ENCODE results near the gene ADORA2A. TPM values are rescaled to one million over a fixed set of nuclear protein-coding genes. Genes with fewer than 3 reads are reported as not detected.

ADORA2A gene
- total and polyA plus RNA-seq, 9 donors: 8.1 to 15.5 (median 11.3) TPM

DNA sequence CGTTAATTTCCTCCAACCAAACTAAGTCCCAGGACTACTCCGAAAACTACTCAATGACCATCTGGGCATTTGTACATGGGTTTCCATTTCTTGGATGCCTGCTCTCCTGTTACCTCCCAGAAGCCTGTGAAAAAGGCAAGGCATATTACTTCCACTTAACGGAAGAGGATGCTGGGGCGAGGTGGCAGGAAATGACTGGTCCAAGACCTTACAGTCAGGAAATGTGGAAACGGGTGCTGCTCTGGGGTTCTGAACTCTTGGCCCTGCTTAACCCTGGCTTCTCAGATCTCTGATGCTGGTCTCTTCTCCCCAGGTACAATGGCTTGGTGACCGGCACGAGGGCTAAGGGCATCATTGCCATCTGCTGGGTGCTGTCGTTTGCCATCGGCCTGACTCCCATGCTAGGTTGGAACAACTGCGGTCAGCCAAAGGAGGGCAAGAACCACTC lies 12.9 kb downstream of the ADORA2A start:
- 96% methylated on average over 9 of the region's 10 CpGs for WGBS (ENCODE audit: insufficient coverage)
- H3K4me1 ChIP-seq (ENCODE audit: control insufficient read depth, insufficient read depth, low read length): peaks cover 72% of the 10 kb centered on the region
- H3K36me3 ChIP-seq (ENCODE audit: control insufficient read depth, insufficient read depth, low read length): peaks cover 27% of the 10 kb centered on the region
- no peaks in the 10 kb centered on the region for H3K27me3 ChIP-seq (ENCODE audit: control insufficient read depth, insufficient read depth, low read length)
- no peaks in the 10 kb centered on the region for H3K9me3 ChIP-seq (replicated peaks; ENCODE audit: control insufficient read depth, low read depth, low read length)
- no peak for DNase-seq
- H3K4me3 ChIP-seq (ENCODE audit: low read length): no peak overlapping the region
- peak overlapping the region; percentile 42 for H3K27ac ChIP-seq (ENCODE audit: low read length)

DNA sequence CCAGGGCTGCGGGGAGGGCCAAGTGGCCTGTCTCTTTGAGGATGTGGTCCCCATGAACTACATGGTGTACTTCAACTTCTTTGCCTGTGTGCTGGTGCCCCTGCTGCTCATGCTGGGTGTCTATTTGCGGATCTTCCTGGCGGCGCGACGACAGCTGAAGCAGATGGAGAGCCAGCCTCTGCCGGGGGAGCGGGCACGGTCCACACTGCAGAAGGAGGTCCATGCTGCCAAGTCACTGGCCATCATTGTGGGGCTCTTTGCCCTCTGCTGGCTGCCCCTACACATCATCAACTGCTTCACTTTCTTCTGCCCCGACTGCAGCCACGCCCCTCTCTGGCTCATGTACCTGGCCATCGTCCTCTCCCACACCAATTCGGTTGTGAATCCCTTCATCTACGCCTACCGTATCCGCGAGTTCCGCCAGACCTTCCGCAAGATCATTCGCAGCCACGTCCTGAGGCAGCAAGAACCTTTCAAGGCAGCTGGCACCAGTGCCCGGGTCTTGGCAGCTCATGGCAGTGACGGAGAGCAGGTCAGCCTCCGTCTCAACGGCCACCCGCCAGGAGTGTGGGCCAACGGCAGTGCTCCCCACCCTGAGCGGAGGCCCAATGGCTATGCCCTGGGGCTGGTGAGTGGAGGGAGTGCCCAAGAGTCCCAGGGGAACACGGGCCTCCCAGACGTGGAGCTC lies 13.5 kb downstream of the ADORA2A start:
- Histone ChIP-seq H3K4me3 (ENCODE audit: low read length) (no peak overlapping the region), H3K27me3 (ENCODE audit: control insufficient read depth, insufficient read depth, low read length) (no peaks in the 10 kb centered on the region), H3K36me3 (ENCODE audit: control insufficient read depth, insufficient read depth, low read length) (peaks cover 27% of the 10 kb centered on the region), H3K27ac (ENCODE audit: low read length) (peak overlapping the region; percentile 42), H3K9me3 (replicated peaks; ENCODE audit: control insufficient read depth, low read depth, low read length) (no peaks in the 10 kb centered on the region), H3K4me1 (ENCODE audit: control insufficient read depth, insufficient read depth, low read length) (peaks cover 72% of the 10 kb centered on the region)
- WGBS (ENCODE audit: insufficient coverage): 89% methylated on average over 30 of the region's 30 CpGs
- DNase-seq: no peak

DNA sequence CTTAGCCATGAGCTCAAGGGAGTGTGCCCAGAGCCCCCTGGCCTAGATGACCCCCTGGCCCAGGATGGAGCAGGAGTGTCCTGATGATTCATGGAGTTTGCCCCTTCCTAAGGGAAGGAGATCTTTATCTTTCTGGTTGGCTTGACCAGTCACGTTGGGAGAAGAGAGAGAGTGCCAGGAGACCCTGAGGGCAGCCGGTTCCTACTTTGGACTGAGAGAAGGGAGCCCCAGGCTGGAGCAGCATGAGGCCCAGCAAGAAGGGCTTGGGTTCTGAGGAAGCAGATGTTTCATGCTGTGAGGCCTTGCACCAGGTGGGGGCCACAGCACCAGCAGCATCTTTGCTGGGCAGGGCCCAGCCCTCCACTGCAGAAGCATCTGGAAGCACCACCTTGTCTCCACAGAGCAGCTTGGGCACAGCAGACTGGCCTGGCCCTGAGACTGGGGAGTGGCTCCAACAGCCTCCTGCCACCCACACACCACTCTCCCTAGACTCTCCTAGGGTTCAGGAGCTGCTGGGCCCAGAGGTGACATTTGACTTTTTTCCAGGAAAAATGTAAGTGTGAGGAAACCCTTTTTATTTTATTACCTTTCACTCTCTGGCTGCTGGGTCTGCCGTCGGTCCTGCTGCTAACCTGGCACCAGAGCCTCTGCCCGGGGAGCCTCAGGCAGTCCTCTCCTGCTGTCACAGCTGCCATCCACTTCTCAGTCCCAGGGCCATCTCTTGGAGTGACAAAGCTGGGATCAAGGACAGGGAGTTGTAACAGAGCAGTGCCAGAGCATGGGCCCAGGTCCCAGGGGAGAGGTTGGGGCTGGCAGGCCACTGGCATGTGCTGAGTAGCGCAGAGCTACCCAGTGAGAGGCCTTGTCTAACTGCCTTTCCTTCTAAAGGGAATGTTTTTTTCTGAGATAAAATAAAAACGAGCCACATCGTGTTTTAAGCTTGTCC lies 14.3 kb downstream of the ADORA2A start:
- Histone ChIP-seq H3K36me3 (ENCODE audit: control insufficient read depth, insufficient read depth, low read length) (peaks cover 25% of the 10 kb centered on the region), H3K4me3 (ENCODE audit: low read length) (no peak overlapping the region), H3K27ac (ENCODE audit: low read length) (no peak overlapping the region), H3K9me3 (replicated peaks; ENCODE audit: control insufficient read depth, low read depth, low read length) (no peaks in the 10 kb centered on the region), H3K27me3 (ENCODE audit: control insufficient read depth, insufficient read depth, low read length) (peaks cover 3% of the 10 kb centered on the region), H3K4me1 (ENCODE audit: control insufficient read depth, insufficient read depth, low read length) (peaks cover 67% of the 10 kb centered on the region)
- WGBS (ENCODE audit: insufficient coverage): 89% methylated on average over 2 of the region's 8 CpGs
- DNase-seq: no peak

DNA sequence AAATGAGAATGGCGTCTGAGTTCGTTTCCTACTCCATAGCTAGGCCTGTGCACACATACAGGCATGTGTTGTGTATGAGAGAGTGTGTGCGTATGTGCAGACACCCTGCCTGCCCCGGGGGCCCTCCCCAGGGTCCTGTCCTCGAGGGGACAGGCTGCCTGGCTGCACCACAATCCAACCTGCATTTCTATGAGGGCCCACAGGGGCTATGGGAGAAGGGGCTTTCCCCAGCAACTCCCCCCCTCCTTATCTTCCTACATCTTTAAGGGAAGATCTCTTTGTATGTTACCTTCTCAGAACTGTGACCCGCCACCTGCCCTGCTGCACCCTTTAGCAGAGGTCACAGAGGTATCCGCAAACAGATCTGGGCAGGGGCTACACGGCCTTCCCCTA lies 14.9 kb downstream of the ADORA2A start:
- peaks cover 60% of the 10 kb centered on the region for H3K4me1 ChIP-seq (ENCODE audit: control insufficient read depth, insufficient read depth, low read length)
- no peak overlapping the region for H3K27ac ChIP-seq (ENCODE audit: low read length)
- WGBS (ENCODE audit: insufficient coverage): 100% methylated on average over 1 of the region's 8 CpGs

DNA sequence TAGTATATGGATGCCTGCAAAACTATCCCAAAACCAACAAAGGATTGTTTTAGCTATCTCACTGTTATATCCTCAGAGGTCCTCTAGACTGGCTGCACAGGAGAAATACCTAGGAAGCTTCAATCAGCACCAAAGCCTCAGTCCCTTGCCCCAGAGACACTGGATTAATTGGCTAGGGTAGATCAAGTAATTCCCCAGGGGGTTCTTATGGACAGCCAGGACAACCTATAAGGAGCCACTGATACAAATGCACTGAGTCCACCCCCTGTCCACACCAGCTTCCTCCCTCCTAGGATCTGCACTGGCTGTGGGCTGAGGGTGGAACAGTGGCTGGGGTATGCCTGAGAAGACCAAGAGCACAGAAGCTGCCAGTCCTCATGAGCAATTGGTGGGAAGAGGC lies 16.3 kb downstream of the ADORA2A start:
- H3K4me1 ChIP-seq (ENCODE audit: control insufficient read depth, insufficient read depth, low read length): peaks cover 53% of the 10 kb centered on the region
- H3K27me3 ChIP-seq (ENCODE audit: control insufficient read depth, insufficient read depth, low read length): peaks cover 3% of the 10 kb centered on the region
- no peaks in the 10 kb centered on the region for H3K9me3 ChIP-seq (replicated peaks; ENCODE audit: control insufficient read depth, low read depth, low read length)
- H3K36me3 ChIP-seq (ENCODE audit: control insufficient read depth, insufficient read depth, low read length): peaks cover 22% of the 10 kb centered on the region
- no peak overlapping the region for H3K4me3 ChIP-seq (ENCODE audit: low read length)
- no peak overlapping the region for H3K27ac ChIP-seq (ENCODE audit: low read length)
- DNase-seq: no peak

More for the DNA sequence above, 14.9 kb downstream of the ADORA2A start:
- peaks cover 22% of the 10 kb centered on the region for H3K36me3 ChIP-seq (ENCODE audit: control insufficient read depth, insufficient read depth, low read length)
- DNase-seq: no peak
- peaks cover 3% of the 10 kb centered on the region for H3K27me3 ChIP-seq (ENCODE audit: control insufficient read depth, insufficient read depth, low read length)
- H3K9me3 ChIP-seq (replicated peaks; ENCODE audit: control insufficient read depth, low read depth, low read length): no peaks in the 10 kb centered on the region
- no peak overlapping the region for H3K4me3 ChIP-seq (ENCODE audit: low read length)

DNA sequence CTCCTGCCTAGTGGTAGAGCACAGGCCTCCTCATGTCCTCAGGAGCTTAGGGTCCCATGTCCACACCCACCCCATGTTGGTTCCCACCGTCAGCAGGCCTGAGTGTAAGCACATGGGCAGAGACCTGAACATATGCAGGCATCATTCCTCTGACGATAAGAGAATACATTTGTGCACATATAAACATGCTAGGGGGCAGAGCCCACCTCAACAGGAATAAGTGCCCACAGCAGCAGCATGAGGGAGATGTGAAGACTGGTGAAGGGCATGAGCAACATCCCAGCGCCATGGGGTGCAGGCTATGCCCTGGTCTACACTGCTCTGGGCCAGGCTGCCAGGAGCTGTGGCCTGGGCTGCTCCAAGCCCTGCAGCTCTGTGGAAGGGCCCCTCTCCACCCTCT lies 16.9 kb downstream of the ADORA2A start:
- Histone ChIP-seq H3K36me3 (ENCODE audit: control insufficient read depth, insufficient read depth, low read length) (peaks cover 22% of the 10 kb centered on the region), H3K27me3 (ENCODE audit: control insufficient read depth, insufficient read depth, low read length) (peaks cover 3% of the 10 kb centered on the region), H3K4me1 (ENCODE audit: control insufficient read depth, insufficient read depth, low read length) (peaks cover 54% of the 10 kb centered on the region), H3K9me3 (replicated peaks; ENCODE audit: control insufficient read depth, low read depth, low read length) (no peaks in the 10 kb centered on the region), H3K27ac (ENCODE audit: low read length) (no peak overlapping the region), H3K4me3 (ENCODE audit: low read length) (no peak overlapping the region)
- no peak for DNase-seq
- WGBS (ENCODE audit: insufficient coverage): 100% methylated on average over 1 of the region's 3 CpGs

DNA sequence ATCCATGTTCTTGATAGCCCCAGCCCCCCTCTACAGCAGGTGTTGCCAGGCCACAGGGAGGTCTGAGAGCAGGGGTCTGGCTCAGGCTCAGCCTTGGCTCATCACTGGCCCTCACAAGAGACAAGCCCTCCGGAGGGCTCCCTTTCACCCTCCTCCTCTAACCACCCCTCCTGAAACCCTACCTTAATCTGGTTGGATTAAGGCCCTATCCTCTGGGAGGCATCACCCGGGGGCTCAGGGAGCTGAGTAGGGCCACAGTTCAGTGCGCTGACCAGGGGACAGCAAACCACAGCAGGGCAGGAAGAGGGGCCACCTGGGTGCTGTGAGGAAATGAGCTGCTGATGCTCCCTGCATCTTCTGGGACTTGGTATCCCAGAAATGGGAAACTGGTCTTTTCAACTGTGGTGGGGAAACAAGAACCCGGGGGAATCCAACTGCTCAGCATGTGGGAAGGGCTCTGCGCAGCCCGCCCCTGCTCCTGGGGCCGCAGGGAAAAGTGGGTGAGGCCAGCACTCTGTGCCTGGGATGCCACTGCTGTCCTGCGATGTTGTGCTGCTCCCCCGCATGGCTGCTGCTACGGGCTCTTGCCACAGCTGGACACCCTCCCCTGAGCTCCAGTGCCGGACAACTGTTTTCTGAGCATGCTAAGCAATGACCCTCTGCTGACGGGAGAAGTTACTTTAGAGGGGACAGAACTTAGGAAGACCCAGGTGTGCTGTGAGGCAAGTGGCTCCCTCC lies 17.5 kb downstream of the ADORA2A start:
- 56% methylated on average over 9 of the region's 12 CpGs for WGBS (ENCODE audit: insufficient coverage)
- Histone ChIP-seq H3K27ac (ENCODE audit: low read length) (no peak overlapping the region), H3K36me3 (ENCODE audit: control insufficient read depth, insufficient read depth, low read length) (peaks cover 22% of the 10 kb centered on the region), H3K27me3 (ENCODE audit: control insufficient read depth, insufficient read depth, low read length) (peaks cover 3% of the 10 kb centered on the region), H3K4me1 (ENCODE audit: control insufficient read depth, insufficient read depth, low read length) (peaks cover 55% of the 10 kb centered on the region), H3K4me3 (ENCODE audit: low read length) (no peak overlapping the region), H3K9me3 (replicated peaks; ENCODE audit: control insufficient read depth, low read depth, low read length) (no peaks in the 10 kb centered on the region)
- DNase-seq: no peak

DNA sequence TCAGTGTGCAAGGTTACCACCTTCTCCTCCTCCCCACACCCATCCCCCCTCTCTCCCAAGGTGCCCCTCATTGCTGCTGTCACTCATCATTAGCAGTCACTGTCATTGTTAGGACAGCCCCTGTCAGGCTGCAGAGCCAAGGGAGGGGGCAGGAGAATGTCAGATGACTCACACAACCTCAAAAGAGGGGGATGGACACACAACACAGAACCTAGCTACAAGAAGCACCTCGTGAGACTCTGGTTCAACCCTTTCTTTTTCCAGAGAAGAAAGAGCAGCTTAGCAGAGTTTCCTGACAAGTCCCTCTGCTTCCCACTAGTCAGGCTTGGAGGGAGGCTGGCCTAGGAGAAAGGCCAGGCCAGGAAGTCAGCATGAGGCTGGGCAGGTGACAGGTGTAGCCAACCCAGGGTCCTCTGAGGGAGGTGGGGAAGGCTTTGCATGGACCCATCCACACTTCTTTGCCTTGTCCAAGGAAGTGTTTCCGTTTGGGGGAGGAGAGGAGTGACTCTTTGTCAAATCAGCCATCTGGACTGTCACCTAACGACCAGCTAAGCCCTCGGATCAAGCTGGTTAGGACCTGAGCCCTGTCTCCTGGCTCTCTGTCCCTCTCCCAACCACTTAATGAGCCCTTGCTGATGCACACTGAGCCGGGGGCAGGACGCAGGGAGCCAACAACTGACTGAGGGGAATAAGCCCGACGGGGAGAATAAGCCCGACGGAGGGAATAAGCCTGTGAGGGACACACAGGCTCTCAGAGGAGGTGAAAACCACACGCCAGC lies 18.3 kb downstream of the ADORA2A start:
- Histone ChIP-seq H3K9me3 (replicated peaks; ENCODE audit: control insufficient read depth, low read depth, low read length) (no peaks in the 10 kb centered on the region), H3K36me3 (ENCODE audit: control insufficient read depth, insufficient read depth, low read length) (peaks cover 19% of the 10 kb centered on the region), H3K4me1 (ENCODE audit: control insufficient read depth, insufficient read depth, low read length) (peaks cover 55% of the 10 kb centered on the region), H3K4me3 (ENCODE audit: low read length) (no peak overlapping the region), H3K27ac (ENCODE audit: low read length) (no peak overlapping the region), H3K27me3 (ENCODE audit: control insufficient read depth, insufficient read depth, low read length) (peaks cover 3% of the 10 kb centered on the region)
- DNase-seq: no peak
- WGBS (ENCODE audit: insufficient coverage): 56% methylated on average over 9 of the region's 11 CpGs

DNA sequence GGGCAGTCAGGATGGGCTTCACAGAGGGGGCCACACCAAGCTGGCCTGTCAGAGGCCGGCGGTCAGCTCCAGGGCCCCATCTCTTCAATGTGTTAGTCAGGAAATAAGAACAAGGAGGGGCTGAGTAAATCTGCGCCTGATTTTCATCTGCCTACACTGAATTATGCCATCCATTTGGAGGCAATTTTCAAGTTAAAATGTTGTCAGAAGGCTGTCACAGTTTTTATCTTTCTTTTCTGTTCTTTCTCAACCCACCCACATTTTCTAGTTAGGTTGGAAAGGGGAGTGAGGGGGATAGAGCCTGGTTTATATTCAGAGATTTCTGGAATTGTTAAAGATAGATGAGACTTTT lies 18.8 kb downstream of the ADORA2A start:
- peaks cover 55% of the 10 kb centered on the region for H3K4me1 ChIP-seq (ENCODE audit: control insufficient read depth, insufficient read depth, low read length)
- no CpG with 5 or more reads among the region's 3 CpGs for WGBS (ENCODE audit: insufficient coverage)
- H3K27me3 ChIP-seq (ENCODE audit: control insufficient read depth, insufficient read depth, low read length): peaks cover 3% of the 10 kb centered on the region
- DNase-seq: no peak
- H3K4me3 ChIP-seq (ENCODE audit: low read length): no peak overlapping the region
- H3K9me3 ChIP-seq (replicated peaks; ENCODE audit: control insufficient read depth, low read depth, low read length): no peaks in the 10 kb centered on the region
- no peak overlapping the region for H3K27ac ChIP-seq (ENCODE audit: low read length)
- peaks cover 14% of the 10 kb centered on the region for H3K36me3 ChIP-seq (ENCODE audit: control insufficient read depth, insufficient read depth, low read length)

Data from muscle of leg (tissue), 11 donors.